GM10847 (cell line): Measurements from ENCODE around the gene TSN.
A peak's percentile ranks its signal among the peaks of the same experiment; 100 is the strongest.

Source experiments
- POLR2A ChIP-seq: IDR thresholded peaks from 2 replicates; pipeline ENCODE4 v1.6.1; 2011; ENCODE audit not compliant: insufficient read length; ENCODE audit errors: extremely low read depth

Gene TSN

DNA sequence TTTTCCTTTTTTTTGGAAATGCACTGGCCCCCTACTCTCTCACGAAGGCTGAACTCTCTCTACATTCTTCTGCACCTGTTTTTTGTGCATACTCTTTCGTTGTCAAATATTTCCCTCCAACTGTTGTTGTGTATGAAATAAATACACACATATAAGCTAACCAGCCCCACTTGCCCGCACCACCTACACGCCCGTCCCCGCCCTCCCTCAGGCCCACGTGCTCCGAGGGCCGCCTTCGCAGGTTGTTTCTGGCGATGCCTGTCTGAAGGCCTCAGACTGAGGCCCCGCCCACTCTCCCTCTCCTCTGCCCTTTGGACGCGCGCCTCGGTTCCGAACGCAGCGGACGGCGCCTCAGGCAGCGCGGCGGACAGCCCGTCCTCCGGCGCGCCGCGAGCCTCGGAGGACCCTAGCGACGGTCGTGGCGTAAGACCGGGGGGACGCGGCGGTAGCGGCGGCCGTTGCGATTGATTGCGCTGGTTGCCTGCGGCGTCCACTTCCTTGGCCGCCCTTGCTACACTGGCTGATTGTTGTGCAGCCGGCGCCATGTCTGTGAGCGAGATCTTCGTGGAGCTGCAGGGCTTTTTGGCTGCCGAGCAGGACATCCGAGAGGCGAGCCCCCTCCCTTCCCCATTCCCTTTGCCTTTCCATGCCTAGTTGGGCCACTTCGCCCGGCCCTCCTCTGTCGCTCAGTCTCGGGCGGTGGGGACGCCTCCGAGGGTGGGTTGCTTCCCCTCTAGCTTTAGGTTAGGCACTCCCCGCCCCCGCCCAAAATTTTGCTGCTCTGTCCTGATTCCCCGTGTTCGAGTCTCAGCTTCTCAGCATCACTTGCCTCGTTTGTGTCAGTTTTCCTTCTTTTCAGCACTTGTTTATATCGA lies at the start of gene TSN:
Gene TSN (plus strand): TSS at position 415 of the 875 bp plus-strand sequence. CDS start 129 bp downstream, at position 544.
- TF ChIP-seq POLR2A: peak; percentile 44

DNA sequence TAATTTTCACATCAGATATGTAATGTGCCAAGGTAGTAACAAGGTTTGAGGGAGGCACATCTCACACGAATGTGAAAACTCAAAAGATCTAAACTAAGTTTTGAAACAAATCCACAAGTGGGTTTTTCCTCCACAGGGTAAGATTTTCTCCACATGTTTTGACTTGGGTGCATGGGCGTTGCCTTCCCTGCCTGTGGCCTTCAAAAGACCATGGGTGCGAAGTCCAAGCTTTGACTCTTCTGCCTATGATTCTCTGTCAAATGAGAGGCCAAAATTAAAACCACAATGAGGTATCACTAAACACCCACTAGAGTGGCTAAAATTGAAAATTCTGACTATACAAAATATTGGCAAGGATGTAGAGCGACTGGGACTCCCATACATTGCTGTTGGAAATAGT lies 49.5 kb upstream of the TSN start:
- TF ChIP-seq POLR2A: no peak

DNA sequence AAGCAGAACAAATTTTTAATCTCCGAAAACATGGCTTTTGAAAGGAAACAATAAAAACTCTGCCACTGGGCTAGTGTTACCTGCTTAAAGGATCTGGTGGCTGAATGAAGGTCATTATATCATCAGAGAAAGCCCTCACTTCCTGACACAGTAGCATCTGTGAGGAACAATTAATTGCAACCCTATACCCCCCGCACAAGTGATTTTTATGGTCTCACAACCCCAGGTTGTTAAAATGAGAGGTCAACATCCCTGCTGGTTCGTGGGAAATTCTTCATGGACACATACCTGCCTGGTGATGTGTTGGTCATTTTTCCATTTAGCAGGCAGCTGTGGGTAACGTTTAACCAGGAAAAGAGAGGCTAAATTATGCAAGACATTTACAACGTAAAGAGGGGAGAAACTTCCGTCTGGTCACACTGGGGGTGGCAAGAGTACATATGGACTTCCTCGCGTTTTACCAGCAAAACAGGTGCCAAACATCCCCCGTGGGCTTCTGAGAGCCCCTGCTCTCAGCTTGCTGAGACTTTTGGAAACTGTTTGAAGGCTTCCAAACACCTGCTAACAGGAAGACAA lies 48.0 kb upstream of the TSN start:
- no peak for TF ChIP-seq POLR2A

DNA sequence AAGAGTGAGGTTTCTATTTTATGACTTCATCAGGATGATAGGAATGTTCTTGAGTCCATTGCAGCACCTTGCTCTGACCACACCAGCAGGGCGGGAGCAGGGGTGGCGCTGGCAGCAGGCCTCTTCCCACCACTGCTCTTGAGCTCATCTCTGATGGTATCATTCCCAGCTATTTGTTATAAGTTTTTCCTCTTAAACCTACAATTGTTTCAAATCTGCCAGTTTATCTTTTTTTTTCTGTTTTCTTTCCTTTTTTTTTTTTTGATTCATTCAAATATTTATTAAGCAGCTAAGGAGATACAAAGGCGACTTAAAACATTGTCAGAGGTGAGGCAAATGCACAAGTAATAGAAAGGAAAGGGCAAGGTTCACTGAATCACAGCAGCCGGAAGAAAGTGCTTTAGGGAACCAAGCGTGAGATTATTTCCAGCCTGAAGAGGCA lies 47.5 kb upstream of the TSN start:
- TF ChIP-seq POLR2A: no peak

DNA sequence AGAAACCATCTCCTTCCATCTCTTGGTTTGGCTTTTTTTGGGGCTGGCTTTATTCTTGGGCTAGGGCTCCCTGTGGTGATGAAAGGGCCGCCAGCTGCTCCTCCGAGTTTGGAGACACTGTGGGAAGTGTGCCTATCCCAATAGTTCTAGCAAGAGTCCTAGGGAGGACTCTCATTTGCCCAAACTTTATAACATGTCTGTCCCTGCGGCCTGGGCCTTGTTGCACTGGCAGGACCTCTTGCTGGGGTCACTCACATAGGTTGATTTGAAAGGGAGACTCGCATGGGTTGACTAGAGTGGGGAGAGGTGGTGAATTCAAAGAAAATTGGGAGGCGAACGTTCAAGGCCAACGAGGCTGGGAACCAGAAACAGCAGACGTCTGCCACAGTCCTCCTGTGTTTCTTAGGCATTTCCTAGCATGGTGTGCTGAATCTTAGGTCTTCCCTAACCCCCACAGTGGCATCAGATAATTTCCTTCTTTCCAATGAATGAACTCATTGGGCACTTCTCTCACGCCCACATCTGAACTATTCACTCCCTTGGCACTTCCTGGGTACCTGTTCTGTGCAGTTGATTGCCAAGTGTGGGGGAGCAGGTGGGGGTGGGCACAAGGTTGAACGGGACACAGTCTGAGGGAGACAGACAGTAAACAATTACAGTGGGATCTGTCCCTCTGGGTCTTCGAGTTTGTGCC lies 45.5 kb upstream of the TSN start:
- no peak for TF ChIP-seq POLR2A

DNA sequence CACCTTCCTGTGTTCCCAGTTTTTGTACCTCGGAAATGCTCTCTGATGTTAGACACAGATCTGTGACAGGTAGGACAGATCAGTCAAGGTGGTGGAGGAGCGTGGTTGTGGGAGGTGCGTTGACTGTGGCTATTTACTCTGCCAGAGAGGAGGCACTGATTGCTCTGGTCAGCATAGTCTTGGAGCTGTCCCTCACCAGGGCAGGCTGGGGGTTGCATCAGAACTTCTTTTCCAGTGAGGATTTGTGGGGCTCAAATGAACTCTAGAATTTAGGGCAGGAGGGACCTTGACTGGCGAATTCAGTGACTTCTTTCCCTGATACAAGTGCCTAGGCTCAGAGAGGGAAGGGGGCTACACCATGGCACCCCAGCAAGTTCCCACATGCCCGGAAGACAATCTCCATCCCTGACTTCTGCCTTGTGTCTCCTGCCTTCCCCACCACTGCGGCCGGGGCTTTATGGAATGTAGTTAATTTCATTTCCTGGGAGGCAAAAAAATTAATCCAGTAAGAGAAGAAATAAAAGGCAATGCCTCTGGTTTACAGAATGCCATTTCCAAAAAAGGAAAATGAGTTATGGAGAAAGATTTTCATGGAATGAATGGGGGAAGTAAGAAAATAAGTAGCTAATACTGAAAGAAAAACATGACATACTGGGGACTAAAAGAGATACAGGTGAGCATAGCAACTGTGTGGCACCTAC lies 44.8 kb upstream of the TSN start:
- no peak for TF ChIP-seq POLR2A

DNA sequence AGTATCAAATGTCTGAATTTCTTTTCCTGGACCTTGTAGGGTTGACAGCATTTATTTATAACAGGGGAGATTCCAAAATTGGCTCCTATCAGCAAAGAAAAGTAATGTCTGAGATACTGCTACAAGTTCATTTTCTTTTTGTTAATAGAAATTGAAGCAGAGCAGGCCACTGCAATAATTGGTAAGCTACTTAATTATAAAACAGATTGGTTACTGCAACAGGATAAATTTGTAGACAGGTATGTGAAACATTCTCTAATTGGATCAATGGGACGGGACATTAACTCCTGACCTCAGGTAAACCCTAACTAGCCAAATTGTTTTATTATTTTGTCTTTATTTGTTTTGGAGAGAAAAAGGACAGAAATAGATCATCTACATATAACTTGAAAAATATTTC lies 39.3 kb upstream of the TSN start:
- TF ChIP-seq POLR2A: no peak

DNA sequence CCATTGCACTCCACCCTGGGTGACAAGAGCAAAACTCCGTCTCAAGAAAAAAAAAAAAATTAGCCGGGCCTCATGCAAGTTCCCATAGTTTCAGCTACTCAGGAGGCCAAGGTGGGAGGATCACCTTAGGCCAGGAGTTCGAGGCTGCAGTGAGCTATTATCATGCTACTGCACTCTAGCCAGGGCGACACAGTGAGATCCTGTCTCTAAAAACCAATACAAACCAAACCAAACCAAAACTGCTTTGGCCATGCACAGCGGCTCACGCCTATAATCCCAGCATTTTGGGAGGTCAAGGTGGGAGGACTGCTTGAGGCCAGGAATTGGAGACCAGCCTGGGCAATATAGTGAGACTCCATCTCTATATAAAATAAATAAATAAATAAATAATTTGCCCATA lies 37.9 kb upstream of the TSN start:
- no peak for TF ChIP-seq POLR2A

DNA sequence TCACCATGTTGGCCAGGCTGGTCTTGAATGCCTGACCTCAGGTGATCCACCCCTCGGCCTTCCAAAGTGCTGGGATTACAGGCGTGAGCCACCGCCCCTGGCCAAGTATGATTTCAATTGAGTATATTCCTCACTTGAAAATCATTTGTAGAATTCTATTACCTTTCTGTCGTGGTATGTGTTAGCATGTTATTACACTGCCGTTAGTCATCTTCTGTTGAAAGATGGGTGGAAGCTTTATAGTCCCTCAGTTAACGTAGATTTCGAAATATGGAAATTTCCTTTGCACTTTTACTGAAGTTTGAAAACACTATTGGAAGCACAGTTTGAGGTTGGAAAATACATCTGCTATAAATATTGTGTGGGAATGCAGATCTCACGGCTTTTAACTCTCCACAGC lies 33.5 kb upstream of the TSN start:
- TF ChIP-seq POLR2A: no peak

DNA sequence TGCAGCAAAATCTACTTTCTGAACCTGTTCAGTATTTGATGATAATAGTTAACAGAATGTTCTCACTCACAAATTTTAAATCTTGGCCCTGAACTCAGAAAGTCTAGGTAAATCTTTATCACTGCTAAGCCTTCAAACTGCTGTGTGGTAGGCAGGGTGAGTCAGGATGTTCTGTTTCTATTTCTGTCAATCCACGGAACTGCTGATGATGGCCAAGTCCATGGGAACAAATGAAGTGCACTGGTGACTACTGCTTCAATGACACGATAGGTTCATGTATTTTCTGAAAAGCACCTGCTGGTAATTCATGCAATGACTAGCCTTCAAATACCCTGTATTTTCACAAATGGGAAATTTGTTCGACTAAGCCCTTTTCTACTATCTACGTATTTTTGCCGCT lies 33.0 kb upstream of the TSN start:
- TF ChIP-seq POLR2A: no peak

DNA sequence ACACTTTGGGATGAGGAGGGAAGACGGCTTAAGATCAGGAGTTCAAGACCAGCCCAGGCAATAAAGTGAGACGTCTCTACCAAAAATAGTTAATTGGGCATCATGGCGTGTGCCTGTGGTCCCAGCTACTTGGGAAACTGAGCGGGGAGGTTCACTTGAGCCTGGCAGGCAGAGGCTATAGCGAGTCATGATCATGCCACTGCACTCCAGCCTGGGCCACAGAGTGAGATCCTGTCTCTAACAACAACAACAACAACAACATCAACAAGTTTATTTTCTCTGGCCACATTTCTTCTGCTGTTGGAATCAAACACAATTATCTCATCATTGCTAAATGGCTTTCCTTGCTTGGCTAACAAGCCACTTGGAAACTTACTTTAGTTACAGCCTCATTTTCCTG lies 32.1 kb upstream of the TSN start:
- no peak for TF ChIP-seq POLR2A

DNA sequence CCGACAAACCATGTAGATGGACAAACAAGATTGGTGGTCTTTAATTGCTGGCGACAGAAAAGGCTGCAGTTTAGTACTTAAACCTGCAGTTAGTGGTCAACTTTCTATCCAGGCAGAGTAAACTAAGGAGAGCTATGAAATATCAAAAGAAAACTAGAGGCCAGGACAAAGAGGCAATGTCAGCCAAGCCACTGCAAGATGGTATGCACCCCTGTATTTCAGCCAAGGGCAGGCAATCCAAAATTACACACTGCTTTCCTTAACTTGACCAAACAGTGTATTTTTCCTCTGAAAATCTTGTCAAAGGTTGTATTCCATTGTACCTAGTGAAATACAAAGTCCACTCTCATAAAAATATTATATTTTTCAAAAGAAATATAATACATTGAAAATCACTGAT lies 28.1 kb upstream of the TSN start:
- TF ChIP-seq POLR2A: no peak

DNA sequence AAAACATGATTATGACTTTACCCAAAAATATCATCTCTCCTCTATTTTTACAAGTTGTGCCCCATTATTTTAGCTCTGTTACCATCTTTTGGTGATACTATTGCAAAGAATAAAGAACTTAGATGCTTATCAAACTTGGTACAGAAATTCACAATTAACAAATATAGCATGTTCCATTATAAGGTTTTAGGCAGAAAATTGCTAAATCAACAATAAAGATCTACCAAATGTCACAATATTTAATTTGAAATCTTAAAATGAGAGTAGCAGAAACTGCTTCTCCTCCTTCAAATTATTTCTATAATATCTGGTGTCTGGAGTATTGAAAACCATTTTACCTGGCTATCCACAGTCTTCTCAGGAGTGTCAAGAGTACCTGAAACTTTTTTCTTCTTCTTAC lies 27.5 kb upstream of the TSN start:
- no peak for TF ChIP-seq POLR2A

DNA sequence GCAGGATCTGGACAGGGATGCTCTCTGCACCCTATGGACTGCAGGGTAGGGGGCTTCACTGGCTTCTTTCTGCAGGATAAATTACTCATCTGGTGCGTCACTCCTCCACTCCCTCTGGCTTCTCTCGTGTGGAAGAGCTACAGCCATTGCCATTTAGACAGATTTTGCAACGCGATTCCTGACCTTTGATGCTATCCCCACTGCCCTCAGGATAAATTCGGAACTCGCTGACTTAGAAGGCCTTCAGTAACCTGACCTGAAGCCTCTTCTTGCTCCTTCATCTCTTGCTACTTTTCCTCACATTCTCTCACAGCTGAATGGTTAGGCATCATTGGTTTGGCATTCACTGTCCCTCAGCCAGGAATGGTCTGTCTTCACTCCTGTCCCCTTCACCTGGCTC lies 24.1 kb upstream of the TSN start:
- TF ChIP-seq POLR2A: no peak

DNA sequence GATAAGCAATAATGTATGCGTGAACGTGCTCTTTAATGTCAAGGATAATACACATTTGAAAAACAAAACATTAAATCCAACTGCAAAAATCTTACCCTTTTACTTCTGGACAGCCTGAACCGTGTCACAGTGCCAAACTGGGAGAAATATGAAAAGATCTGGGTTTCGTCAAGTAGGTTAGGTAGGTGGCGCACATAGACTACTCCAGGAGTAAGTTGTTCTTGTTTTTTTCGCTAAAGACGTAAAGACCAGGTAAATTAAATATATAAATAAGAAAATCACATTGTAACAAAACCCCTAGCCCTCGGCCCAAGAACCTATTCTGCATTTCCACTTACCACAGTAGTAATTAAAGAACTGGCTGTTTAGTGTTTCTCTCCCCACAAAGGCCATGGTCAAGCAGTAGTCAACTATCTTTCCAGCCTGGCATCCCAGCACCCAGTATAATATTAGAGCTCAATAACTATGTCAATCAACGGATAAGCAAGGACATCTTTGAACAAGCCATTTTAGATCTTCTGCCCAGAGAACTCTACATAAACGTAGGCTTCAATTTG lies 19.9 kb upstream of the TSN start:
- no peak for TF ChIP-seq POLR2A
